HepG2 (cell line): Measurements from ENCODE around the gene BPIFB6. TPM values are rescaled to one million over a fixed set of nuclear protein-coding genes. Genes with fewer than 3 reads are reported as not detected.

Source experiments
- ARNT ChIP-seq: fragments of 450-650 bp; IDR thresholded peaks from 2 replicates; pipeline ENCODE4 v1.6.1; 2017
- EP300 ChIP-seq, 3 experiments: sonication (generic) in 1 of 3; formaldehyde crosslinking in 1 of 3; IDR thresholded peaks; 2 replicates each; pipeline versions ENCODE4 v1.5.1 to v1.6.1; 2011 to 2020; ENCODE audit warnings: low read depth in 2 of 3, low read length in 2 of 3, borderline replicate concordance in 1 of 3, improper control_type of control experiment in 1 of 3, mild to moderate bottlenecking in 1 of 3, missing genetic modification reagents in 1 of 3, moderate library complexity in 1 of 3
- EZH2 ChIP-seq: conservative IDR thresholded peaks from 2 replicates; pipeline ENCODE4 v1.6.1; 2012; ENCODE audit warnings: mild to moderate bottlenecking, low read depth, low read length, moderate library complexity
- FOXM1 ChIP-seq: sonication (generic); formaldehyde crosslinking; IDR thresholded peaks from 2 replicates; pipeline ENCODE4 v1.5.0; 2020; ENCODE audit warnings: missing genetic modification reagents
- GABPA ChIP-seq, 2 experiments: IDR thresholded peaks; 2 replicates each; pipeline ENCODE4 v1.6.1; 2011 to 2016; ENCODE audit warnings: low read depth in 2 of 2, low read length in 1 of 2, missing biosample characterization in 1 of 2, missing genetic modification characterization in 1 of 2
- MAFF ChIP-seq: IDR thresholded peaks from 2 replicates; pipeline ENCODE4 v1.6.1; 2011; ENCODE audit warnings: low read depth, low read length, improper control_type of control experiment
- MTF1 ChIP-seq: sonication (generic); formaldehyde crosslinking; IDR thresholded peaks from 2 replicates; pipeline ENCODE4 v1.5.0; 2020; ENCODE audit warnings: missing genetic modification reagents
- MXI1 ChIP-seq: IDR thresholded peaks from 3 replicates; pipeline ENCODE4 v1.6.1; 2012; ENCODE audit warnings: low read depth, low read length, inconsistent platforms, borderline replicate concordance
- RFX1 ChIP-seq: fragments of 450-650 bp; IDR thresholded peaks from 2 replicates; pipeline ENCODE4 v1.6.1; 2017
- SUZ12 ChIP-seq: fragments of 150-350 bp; IDR thresholded peaks from 2 replicates; pipeline ENCODE4 v1.6.1; 2014; ENCODE audit warnings: low read depth, low read length
- XBP1 ChIP-seq: sonication (generic); formaldehyde crosslinking; IDR thresholded peaks from 2 replicates; pipeline ENCODE4 v1.5.0; 2020; ENCODE audit warnings: missing genetic modification reagents
- ZFP82 ChIP-seq: sonication (generic); formaldehyde crosslinking; IDR thresholded peaks from 2 replicates; pipeline ENCODE4 v1.5.1; 2020; ENCODE audit warnings: mild to moderate bottlenecking, missing genetic modification reagents, borderline replicate concordance
- ZNF12 ChIP-seq: sonication (generic); formaldehyde crosslinking; IDR thresholded peaks from 2 replicates; pipeline ENCODE4 v1.5.0; 2020; ENCODE audit warnings: missing genetic modification reagents
- ZNF180 ChIP-seq: sonication (generic); formaldehyde crosslinking; IDR thresholded peaks from 2 replicates; pipeline ENCODE4 v1.4.0; 2020; ENCODE audit warnings: low read depth, missing genetic modification reagents, borderline replicate concordance
- ZNF274 ChIP-seq: sonication (generic); formaldehyde crosslinking; IDR thresholded peaks from 2 replicates; pipeline ENCODE4 v1.5.1; 2020; ENCODE audit warnings: mild to moderate bottlenecking, missing genetic modification reagents
- ZNF333 ChIP-seq: sonication (generic); formaldehyde crosslinking; IDR thresholded peaks from 2 replicates; pipeline ENCODE4 v1.4.0; 2020; ENCODE audit warnings: mild to moderate bottlenecking, missing genetic modification reagents, borderline replicate concordance
- ZNF547 ChIP-seq: sonication (generic); formaldehyde crosslinking; IDR thresholded peaks from 2 replicates; pipeline ENCODE4 v1.5.1; 2020; ENCODE audit warnings: mild to moderate bottlenecking, missing genetic modification reagents
- ZNF550 ChIP-seq: sonication (generic); formaldehyde crosslinking; IDR thresholded peaks from 2 replicates; pipeline ENCODE4 v1.4.0; 2020; ENCODE audit warnings: mild to moderate bottlenecking, missing genetic modification reagents, borderline replicate concordance
- ZNF780A ChIP-seq: sonication (generic); formaldehyde crosslinking; IDR thresholded peaks from 2 replicates; pipeline ENCODE4 v1.8.0; 2022; ENCODE audit warnings: mild to moderate bottlenecking, missing genetic modification reagents, moderate library complexity
- ZNF792 ChIP-seq: IDR thresholded peaks from 2 replicates; pipeline ENCODE4 v1.6.1; 2016
- polyA plus RNA-seq, 8 experiments: library from polyadenylated mRNA; depleted of rRNA in 3 of 8; stranded (reverse) in 7 of 8; unstranded in 1 of 8; fragments of >200 nt; fragmentation: Illumina TruSeq in 4 of 8; extraction: Trizol in 4 of 8; gene quantifications; 2 replicates each; pipeline versions ENCODE4 v1.2.1 to v1.2.3, GENCODE V29; 2011 to 2016; ENCODE audit warnings: low read depth in 4 of 8, missing spikeins in 1 of 8, mixed read lengths in 1 of 8; ENCODE audit not compliant: insufficient read depth in 1 of 8
- total RNA-seq, 5 experiments: library from RNA; depleted of rRNA; stranded (reverse); fragments of >200 nt; fragmentation: Illumina TruSeq; extraction: Trizol; gene quantifications; 2 replicates each; pipeline ENCODE4 v1.2.3, GENCODE V29; 2016; ENCODE audit warnings: low read depth in 1 of 5
- TF ChIP-seq, protein P1 (sequence below): sonication (generic); formaldehyde crosslinking; IDR thresholded peaks from 2 replicates; pipeline ENCODE4 v1.4.0; 2020; ENCODE audit warnings: missing genetic modification reagents, low read depth, mild to moderate bottlenecking, borderline replicate concordance
- TF ChIP-seq, protein P2 (sequence below): IDR thresholded peaks from 2 replicates; pipeline ENCODE4 v1.6.1; 2016; ENCODE audit warnings: missing compliant biosample characterization, missing genetic modification reagents, borderline replicate concordance
- TF ChIP-seq, protein P3 (sequence below): IDR thresholded peaks from 2 replicates; pipeline ENCODE4 v1.6.1; 2016; ENCODE audit warnings: missing compliant biosample characterization, missing genetic modification reagents, borderline replicate concordance
- TF ChIP-seq, protein P4 (sequence below): sonication (generic); formaldehyde crosslinking; IDR thresholded peaks from 2 replicates; pipeline ENCODE4 v1.5.0; 2020; ENCODE audit warnings: missing genetic modification reagents
- TF ChIP-seq, protein P5 (sequence below): sonication (generic); formaldehyde crosslinking; IDR thresholded peaks from 2 replicates; pipeline ENCODE4 v1.4.0; 2020; ENCODE audit warnings: missing genetic modification reagents

BPIFB6 gene
- total and polyA plus RNA-seq, 2 of the 13 experiments (the other 11 are each of a cell fraction or from before 2014, with no cell fraction given) = 0.13 to 1.7 TPM

DNA sequence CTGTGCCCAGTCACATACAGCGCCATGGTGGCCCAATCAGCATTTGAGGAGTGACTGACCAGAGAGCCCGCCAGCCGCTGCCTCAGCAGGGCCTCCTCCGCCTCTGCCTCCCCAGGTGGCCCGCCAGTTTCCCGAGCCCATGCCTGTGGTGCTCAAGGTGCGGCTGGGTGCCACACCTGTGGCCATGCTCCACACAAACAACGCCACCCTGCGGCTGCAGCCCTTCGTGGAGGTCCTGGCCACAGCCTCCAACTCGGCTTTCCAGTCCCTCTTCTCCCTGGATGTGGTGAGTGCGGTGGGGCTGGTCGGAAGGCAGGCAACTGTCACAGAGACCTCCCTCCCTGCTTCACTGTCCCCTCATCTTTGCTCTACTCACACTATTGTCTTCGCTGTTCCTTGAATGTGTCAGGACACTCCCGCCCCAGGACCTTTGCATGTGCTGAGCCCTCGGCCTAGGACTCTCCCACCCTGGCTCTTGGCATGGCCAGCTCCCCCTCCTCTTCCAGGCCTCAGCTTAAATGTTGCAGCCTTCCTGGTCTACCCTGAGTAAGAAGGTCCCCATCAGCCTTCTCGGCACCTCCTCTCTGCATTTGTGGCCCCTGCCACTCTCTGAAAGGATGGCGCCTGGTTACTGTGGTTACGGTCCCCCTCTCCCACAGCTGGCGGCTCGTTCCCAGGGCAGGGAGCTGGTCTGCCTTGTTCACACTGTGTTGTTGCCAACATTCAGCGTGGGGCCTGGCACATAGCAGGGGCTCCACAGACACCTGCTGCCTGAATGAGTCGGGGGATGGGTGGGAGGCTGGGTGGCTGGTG lies 11.8 kb upstream of the BPIFB6 start (continued):
- no peak for TF ChIP-seq ZNF333 (CRISPR knock-in tag)
- TF ChIP-seq RFX1 = no peak
- no peak for TF ChIP-seq ZNF547
- TF ChIP-seq, protein P1, sequence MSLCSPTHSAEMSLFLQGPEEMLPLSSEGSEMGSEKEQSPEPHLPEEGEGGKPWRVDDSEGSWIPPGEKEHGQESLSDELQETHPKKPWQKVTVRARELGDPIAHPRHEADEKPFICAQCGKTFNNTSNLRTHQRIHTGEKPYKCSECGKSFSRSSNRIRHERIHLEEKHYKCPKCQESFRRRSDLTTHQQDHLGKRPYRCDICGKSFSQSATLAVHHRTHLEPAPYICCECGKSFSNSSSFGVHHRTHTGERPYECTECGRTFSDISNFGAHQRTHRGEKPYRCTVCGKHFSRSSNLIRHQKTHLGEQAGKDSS (CRISPR knock-in tag) = no peak
- TF ChIP-seq, protein P2, sequence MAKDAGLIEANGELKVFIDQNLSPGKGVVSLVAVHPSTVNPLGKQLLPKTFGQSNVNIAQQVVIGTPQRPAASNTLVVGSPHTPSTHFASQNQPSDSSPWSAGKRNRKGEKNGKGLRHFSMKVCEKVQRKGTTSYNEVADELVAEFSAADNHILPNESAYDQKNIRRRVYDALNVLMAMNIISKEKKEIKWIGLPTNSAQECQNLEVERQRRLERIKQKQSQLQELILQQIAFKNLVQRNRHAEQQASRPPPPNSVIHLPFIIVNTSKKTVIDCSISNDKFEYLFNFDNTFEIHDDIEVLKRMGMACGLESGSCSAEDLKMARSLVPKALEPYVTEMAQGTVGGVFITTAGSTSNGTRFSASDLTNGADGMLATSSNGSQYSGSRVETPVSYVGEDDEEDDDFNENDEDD = no peak
- no peak for TF ChIP-seq EZH2
- TF ChIP-seq MXI1 = no peak
- TF ChIP-seq SUZ12 = no peak; the same call in 1 of the 2 replicates
- TF ChIP-seq ZNF274 (CRISPR knock-in tag) = no peak
- no peak for TF ChIP-seq ZFP82
- TF ChIP-seq ZNF550 (CRISPR knock-in tag) = no peak
- no peak for TF ChIP-seq ZNF792 (CRISPR knock-in tag)
- TF ChIP-seq MAFF = no peak
- TF ChIP-seq XBP1 = no peak
- TF ChIP-seq ZNF12 (CRISPR knock-in tag) = no peak
- no peak for TF ChIP-seq ZNF180 (CRISPR knock-in tag)
- TF ChIP-seq, protein P3, sequence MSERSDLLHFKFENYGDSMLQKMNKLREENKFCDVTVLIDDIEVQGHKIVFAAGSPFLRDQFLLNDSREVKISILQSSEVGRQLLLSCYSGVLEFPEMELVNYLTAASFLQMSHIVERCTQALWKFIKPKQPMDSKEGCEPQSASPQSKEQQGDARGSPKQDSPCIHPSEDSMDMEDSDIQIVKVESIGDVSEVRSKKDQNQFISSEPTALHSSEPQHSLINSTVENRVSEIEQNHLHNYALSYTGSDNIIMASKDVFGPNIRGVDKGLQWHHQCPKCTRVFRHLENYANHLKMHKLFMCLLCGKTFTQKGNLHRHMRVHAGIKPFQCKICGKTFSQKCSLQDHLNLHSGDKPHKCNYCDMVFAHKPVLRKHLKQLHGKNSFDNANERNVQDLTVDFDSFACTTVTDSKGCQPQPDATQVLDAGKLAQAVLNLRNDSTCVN (CRISPR knock-in tag) = no peak
- no peak for TF ChIP-seq FOXM1
- TF ChIP-seq, protein P4, sequence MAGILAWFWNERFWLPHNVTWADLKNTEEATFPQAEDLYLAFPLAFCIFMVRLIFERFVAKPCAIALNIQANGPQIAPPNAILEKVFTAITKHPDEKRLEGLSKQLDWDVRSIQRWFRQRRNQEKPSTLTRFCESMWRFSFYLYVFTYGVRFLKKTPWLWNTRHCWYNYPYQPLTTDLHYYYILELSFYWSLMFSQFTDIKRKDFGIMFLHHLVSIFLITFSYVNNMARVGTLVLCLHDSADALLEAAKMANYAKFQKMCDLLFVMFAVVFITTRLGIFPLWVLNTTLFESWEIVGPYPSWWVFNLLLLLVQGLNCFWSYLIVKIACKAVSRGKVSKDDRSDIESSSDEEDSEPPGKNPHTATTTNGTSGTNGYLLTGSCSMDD (CRISPR knock-in tag) = no peak
- TF ChIP-seq ZNF780A (CRISPR knock-in tag) = no peak
- TF ChIP-seq ARNT = no peak
- TF ChIP-seq EP300 (IDR thresholded peaks at IDR 0.05; ENCODE audit: low read depth in 2 of 2, low read length in 2 of 2) = no peak
- no peak for TF ChIP-seq EP300 (CRISPR knock-in tag; IDR thresholded peaks at IDR 0.05; ENCODE audit: borderline replicate concordance)
- no peak for TF ChIP-seq MTF1 (CRISPR knock-in tag)
- TF ChIP-seq, protein P5, sequence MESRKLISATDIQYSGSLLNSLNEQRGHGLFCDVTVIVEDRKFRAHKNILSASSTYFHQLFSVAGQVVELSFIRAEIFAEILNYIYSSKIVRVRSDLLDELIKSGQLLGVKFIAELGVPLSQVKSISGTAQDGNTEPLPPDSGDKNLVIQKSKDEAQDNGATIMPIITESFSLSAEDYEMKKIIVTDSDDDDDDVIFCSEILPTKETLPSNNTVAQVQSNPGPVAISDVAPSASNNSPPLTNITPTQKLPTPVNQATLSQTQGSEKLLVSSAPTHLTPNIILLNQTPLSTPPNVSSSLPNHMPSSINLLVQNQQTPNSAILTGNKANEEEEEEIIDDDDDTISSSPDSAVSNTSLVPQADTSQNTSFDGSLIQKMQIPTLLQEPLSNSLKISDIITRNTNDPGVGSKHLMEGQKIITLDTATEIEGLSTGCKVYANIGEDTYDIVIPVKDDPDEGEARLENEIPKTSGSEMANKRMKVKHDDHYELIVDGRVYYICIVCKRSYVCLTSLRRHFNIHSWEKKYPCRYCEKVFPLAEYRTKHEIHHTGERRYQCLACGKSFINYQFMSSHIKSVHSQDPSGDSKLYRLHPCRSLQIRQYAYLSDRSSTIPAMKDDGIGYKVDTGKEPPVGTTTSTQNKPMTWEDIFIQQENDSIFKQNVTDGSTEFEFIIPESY (CRISPR knock-in tag) = peak; percentile 78
- TF ChIP-seq GABPA (IDR thresholded peaks at IDR 0.05; ENCODE audit: low read depth, low read length) = no peak
- no peak for TF ChIP-seq GABPA (CRISPR knock-in tag; IDR thresholded peaks at IDR 0.05; ENCODE audit: low read depth)
